ENCODE data around the gene MAPK7. TPM values are rescaled to one million over a fixed set of nuclear protein-coding genes. Genes with fewer than 3 reads are reported as not detected.
A peak's percentile ranks its signal among the peaks of the same experiment; 100 is the strongest.

MAPK7 gene
- total and polyA plus RNA-seq, 9 of the 15 experiments (the other 6 are each of a cell fraction or from before 2014, with no cell fraction given), result 0.46 to 7.5 (median 2.5) TPM

DNA sequence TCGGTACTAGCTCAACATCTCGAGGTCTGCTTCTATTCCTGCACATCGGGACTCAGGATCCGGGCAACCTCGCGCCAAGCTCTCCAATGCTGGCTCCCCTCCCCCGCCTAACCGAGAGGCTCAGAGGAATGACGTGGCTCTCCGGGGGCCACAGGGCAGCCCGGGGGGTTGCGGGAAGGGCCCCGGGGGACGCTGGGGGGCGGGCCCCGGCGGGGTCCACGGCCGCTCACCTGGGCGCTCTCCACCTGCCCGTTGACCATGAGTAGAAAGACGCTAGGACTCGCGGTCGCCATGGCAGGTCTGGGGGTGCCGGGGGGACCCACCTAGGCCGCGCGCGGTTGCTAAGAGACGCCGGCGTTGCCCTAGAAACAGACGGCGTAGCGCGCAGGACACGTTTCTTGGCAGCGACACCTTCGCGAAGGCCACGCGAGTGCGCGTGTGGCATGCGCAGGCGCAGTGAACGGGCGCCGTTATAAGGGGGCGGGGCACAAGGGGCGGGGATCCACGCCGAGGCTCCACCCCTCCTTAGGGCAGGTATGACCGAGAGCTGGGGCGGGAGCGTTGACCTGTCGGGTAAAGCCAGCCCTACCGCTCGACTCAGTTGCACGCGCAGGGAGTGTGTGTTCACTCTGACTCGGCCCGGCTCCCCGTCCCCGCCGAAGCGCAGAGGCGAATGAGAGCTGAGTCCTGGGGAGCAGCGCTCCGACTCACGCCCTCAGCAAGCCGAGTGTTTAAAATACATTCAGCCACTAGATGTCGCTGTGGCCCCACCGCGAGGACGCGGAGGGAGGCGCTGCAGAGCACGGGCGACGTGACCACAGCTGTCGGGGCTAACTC is 15.8 kb upstream of the MAPK7 start, which contains the start of gene B9D1 (continued):
- TF ChIP-seq SMC3 (conservative IDR thresholded peaks at IDR 0.05; ENCODE audit: insufficient read depth, low read depth, low read length) (peak; percentile 76), CTBP1 (IDR thresholded peaks at IDR 0.05; ENCODE audit: borderline replicate concordance) (peak; percentile 24; the same call in 1 of the 2 replicates), ZNF239 (CRISPR knock-in tag; IDR thresholded peaks at IDR 0.05) (no peak), NBN (IDR thresholded peaks at IDR 0.05; ENCODE audit: low read depth) (no peak), BRD4 (IDR thresholded peaks at IDR 0.05) (no peak), ARHGAP35 (IDR thresholded peaks at IDR 0.05; ENCODE audit: partially characterized antibody) (no peak), ZNF766 (CRISPR knock-in tag; conservative IDR thresholded peaks at IDR 0.05) (no peak), ZNF133 (CRISPR knock-in tag; IDR thresholded peaks at IDR 0.05) (no peak)
- TF ChIP-seq, protein P1, sequence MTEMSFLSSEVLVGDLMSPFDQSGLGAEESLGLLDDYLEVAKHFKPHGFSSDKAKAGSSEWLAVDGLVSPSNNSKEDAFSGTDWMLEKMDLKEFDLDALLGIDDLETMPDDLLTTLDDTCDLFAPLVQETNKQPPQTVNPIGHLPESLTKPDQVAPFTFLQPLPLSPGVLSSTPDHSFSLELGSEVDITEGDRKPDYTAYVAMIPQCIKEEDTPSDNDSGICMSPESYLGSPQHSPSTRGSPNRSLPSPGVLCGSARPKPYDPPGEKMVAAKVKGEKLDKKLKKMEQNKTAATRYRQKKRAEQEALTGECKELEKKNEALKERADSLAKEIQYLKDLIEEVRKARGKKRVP (CRISPR knock-in tag; IDR thresholded peaks at IDR 0.05), result no peak
- TF ChIP-seq, protein P2, sequence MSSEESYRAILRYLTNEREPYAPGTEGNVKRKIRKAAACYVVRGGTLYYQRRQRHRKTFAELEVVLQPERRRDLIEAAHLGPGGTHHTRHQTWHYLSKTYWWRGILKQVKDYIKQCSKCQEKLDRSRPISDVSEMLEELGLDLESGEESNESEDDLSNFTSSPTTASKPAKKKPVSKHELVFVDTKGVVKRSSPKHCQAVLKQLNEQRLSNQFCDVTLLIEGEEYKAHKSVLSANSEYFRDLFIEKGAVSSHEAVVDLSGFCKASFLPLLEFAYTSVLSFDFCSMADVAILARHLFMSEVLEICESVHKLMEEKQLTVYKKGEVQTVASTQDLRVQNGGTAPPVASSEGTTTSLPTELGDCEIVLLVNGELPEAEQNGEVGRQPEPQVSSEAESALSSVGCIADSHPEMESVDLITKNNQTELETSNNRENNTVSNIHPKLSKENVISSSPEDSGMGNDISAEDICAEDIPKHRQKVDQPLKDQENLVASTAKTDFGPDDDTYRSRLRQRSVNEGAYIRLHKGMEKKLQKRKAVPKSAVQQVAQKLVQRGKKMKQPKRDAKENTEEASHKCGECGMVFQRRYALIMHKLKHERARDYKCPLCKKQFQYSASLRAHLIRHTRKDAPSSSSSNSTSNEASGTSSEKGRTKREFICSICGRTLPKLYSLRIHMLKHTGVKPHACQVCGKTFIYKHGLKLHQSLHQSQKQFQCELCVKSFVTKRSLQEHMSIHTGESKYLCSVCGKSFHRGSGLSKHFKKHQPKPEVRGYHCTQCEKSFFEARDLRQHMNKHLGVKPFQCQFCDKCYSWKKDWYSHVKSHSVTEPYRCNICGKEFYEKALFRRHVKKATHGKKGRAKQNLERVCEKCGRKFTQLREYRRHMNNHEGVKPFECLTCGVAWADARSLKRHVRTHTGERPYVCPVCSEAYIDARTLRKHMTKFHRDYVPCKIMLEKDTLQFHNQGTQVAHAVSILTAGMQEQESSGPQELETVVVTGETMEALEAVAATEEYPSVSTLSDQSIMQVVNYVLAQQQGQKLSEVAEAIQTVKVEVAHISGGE (CRISPR knock-in tag; IDR thresholded peaks at IDR 0.05), result 0 out of 6 replicates have a peak, but pooled peaks of 1 of the 3 experiments have one; percentile 18
- TF ChIP-seq, protein P3, sequence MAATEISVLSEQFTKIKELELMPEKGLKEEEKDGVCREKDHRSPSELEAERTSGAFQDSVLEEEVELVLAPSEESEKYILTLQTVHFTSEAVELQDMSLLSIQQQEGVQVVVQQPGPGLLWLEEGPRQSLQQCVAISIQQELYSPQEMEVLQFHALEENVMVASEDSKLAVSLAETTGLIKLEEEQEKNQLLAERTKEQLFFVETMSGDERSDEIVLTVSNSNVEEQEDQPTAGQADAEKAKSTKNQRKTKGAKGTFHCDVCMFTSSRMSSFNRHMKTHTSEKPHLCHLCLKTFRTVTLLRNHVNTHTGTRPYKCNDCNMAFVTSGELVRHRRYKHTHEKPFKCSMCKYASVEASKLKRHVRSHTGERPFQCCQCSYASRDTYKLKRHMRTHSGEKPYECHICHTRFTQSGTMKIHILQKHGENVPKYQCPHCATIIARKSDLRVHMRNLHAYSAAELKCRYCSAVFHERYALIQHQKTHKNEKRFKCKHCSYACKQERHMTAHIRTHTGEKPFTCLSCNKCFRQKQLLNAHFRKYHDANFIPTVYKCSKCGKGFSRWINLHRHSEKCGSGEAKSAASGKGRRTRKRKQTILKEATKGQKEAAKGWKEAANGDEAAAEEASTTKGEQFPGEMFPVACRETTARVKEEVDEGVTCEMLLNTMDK (IDR thresholded peaks at IDR 0.05; ENCODE audit: borderline replicate concordance, insufficient read depth, low read depth, low read length, poor library complexity, severe bottlenecking), result no peak
- TF ChIP-seq, protein P4, sequence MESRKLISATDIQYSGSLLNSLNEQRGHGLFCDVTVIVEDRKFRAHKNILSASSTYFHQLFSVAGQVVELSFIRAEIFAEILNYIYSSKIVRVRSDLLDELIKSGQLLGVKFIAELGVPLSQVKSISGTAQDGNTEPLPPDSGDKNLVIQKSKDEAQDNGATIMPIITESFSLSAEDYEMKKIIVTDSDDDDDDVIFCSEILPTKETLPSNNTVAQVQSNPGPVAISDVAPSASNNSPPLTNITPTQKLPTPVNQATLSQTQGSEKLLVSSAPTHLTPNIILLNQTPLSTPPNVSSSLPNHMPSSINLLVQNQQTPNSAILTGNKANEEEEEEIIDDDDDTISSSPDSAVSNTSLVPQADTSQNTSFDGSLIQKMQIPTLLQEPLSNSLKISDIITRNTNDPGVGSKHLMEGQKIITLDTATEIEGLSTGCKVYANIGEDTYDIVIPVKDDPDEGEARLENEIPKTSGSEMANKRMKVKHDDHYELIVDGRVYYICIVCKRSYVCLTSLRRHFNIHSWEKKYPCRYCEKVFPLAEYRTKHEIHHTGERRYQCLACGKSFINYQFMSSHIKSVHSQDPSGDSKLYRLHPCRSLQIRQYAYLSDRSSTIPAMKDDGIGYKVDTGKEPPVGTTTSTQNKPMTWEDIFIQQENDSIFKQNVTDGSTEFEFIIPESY (CRISPR knock-in tag; IDR thresholded peaks at IDR 0.05), result no peak

Data from K562 (cell line).